OCI-LY7 (cell line): Measurements from ENCODE around the gene KCNQ5. TPM values are rescaled to one million over a fixed set of nuclear protein-coding genes. Genes with fewer than 3 reads are reported as not detected.
A peak's percentile ranks its signal among the peaks of the same experiment; 100 is the strongest.

Experiments
- BruUV-seq: library from RNA; stranded (reverse); fragments of 400-500 nt; replicated peaks from 2 replicates; lab custom pipeline; 2021; lab: Mats Ljungman, UMichigan
- CTCF ChIA-PET: fragments of 300-600 bp; sonication (Branson Sonifier 250); formaldehyde crosslinking; loops from one replicate; lab custom pipeline; 2022; ENCODE audit warnings: antibody characterized with exemption; ENCODE audit not compliant: unreplicated experiment; lab: Charles Lee
- POLR2A ChIA-PET: fragments of 300-600 bp; sonication (Branson Sonifier 250); formaldehyde crosslinking; loops from one replicate; lab custom pipeline; 2022; ENCODE audit warnings: antibody characterized with exemption; lab: Charles Lee
- DNase-seq: peaks from one replicate; pipeline ENCODE4 v3.0.0-alpha.2; 2015; ENCODE audit warnings: low spot score
- H2AFZ ChIP-seq: fragments of 200-600 bp; sonication (generic), shearing (Covaris generic); 2 replicates; pipeline ENCODE4 v1.6.1; 2014; ENCODE audit warnings: mild to moderate bottlenecking, antibody characterized with exemption, low read length, moderate library complexity
- H3K27ac ChIP-seq: fragments of 200-600 bp; sonication (generic); 2 replicates; pipeline ENCODE4 v1.5.1; 2014; ENCODE audit warnings: mixed run types, low read depth, mild to moderate bottlenecking, moderate library complexity, low read length, inconsistent platforms; ENCODE audit not compliant: poor library complexity, severe bottlenecking
- H3K36me3 ChIP-seq: fragments of 200-600 bp; sonication (generic); 2 replicates; pipeline ENCODE4 v1.6.1; 2014; ENCODE audit warnings: mild to moderate bottlenecking, antibody characterized with exemption, low read length, moderate library complexity, mixed read lengths; ENCODE audit not compliant: insufficient read depth
- H3K4me1 ChIP-seq: fragments of 200-600 bp; sonication (generic); 2 replicates; pipeline ENCODE4 v1.5.1; 2014; ENCODE audit warnings: mild to moderate bottlenecking, low read length; ENCODE audit not compliant: insufficient read depth, poor library complexity, severe bottlenecking
- H3K4me2 ChIP-seq: fragments of 200-600 bp; sonication (generic); 2 replicates; pipeline ENCODE4 v1.6.1; 2014; ENCODE audit warnings: mild to moderate bottlenecking, low read length
- H3K4me3 ChIP-seq: fragments of 200-600 bp; sonication (generic); 2 replicates; pipeline ENCODE4 v1.5.1; 2014; ENCODE audit warnings: mild to moderate bottlenecking, low read depth, low read length; ENCODE audit not compliant: poor library complexity, severe bottlenecking
- H3K79me2 ChIP-seq: fragments of 200-600 bp; sonication (generic); 2 replicates; pipeline ENCODE4 v1.6.1; 2016; ENCODE audit warnings: low read depth, mild to moderate bottlenecking, low read length, moderate library complexity, mixed read lengths; ENCODE audit not compliant: insufficient read depth
- H3K9me2 ChIP-seq: fragments of 200-600 bp; sonication (generic); 2 replicates; pipeline ENCODE4 v1.6.1; 2016; ENCODE audit warnings: mild to moderate bottlenecking, low read length, mixed read lengths; ENCODE audit not compliant: insufficient read depth
- H3K9me3 ChIP-seq: fragments of 200-600 bp; sonication (generic); 2 replicates; pipeline ENCODE4 v1.6.1; 2014; ENCODE audit warnings: mild to moderate bottlenecking, mixed run types, low read length, mixed read lengths
- H4K20me1 ChIP-seq: fragments of 200-600 bp; sonication (generic); 2 replicates; pipeline ENCODE4 v1.6.1; 2014; ENCODE audit warnings: mild to moderate bottlenecking, antibody characterized with exemption, low read length, moderate library complexity, mixed read lengths; ENCODE audit not compliant: insufficient read depth
- CTCF ChIP-seq: fragments of 200-600 bp; sonication (generic); conservative IDR thresholded peaks from 2 replicates; pipeline ENCODE4 v1.5.1; 2014; ENCODE audit warnings: mild to moderate bottlenecking, antibody characterized with exemption, low read length, moderate library complexity, mixed read lengths
- EZH2phosphoT487 ChIP-seq: fragments of 200-600 bp; sonication (generic); IDR thresholded peaks from 2 replicates; pipeline ENCODE4 v1.6.1; 2018; ENCODE audit warnings: low read depth, borderline replicate concordance, mild to moderate bottlenecking, mixed run types, antibody characterized with exemption, low read length, moderate library complexity, mixed read lengths
- intact Hi-C: fragments of 100-400 bp; cut with micrococcal nuclease; formaldehyde crosslinking; loops from one replicate; pipeline ENCODE4 v1.10.0; 2022; ENCODE audit not compliant: unreplicated experiment
- total RNA-seq, 2 experiments: library from RNA; depleted of rRNA in 1 of 2; stranded (reverse); fragments of >200 nt in 1 of 2; shearing (Covaris generic) in 1 of 2; gene quantifications; 2 replicates each; pipeline ENCODE4 v1.2.3, GENCODE V29; 2014 to 2022

The KCNQ5 gene
- total RNA-seq, 2 experiments from 2014 or later: 26.1 to 29.7 TPM

- H3K9me2 ChIP-seq: no peaks in the 10 kb centered on the region
- ChIA-PET POLR2A (interaction anchor here (0.6 kb wide), 1 partner anchor 587 kb away, joined by 6 read pairs; no protein-coding TSS in a partner anchor), CTCF (no interaction called here)
These were observed 552.8 kb downstream of the KCNQ5 start for GRCh38 chr6:73174646-73175045.

GRCh38 chr6:73176057-73176456 is 554.2 kb downstream of the KCNQ5 start:
- H3K4me1 ChIP-seq: peaks cover 52% of the 10 kb centered on the region
- DNase-seq: no peak
- H4K20me1 ChIP-seq: no peaks in the 10 kb centered on the region
- H2AFZ ChIP-seq: no peak overlapping the region
- H3K36me3 ChIP-seq: peaks cover 12% of the 10 kb centered on the region
- H3K4me3 ChIP-seq: peak overlapping the region; percentile 48
- H3K79me2 ChIP-seq: no peaks in the 10 kb centered on the region
- no TSS peak for BruUV-seq
- H3K27ac ChIP-seq: no peak overlapping the region
- intact Hi-C loops: no loop called here
- H3K4me2 ChIP-seq: peak overlapping the region; percentile 74
- no peaks in the 10 kb centered on the region for H3K9me3 ChIP-seq
- TF ChIP-seq CTCF (no peak), EZH2phosphoT487 (no peak)
- ChIA-PET CTCF (no interaction called here), POLR2A (no interaction called here)
- no peaks in the 10 kb centered on the region for H3K9me2 ChIP-seq

More at GRCh38 chr6:73174646-73175045, 552.8 kb downstream of the KCNQ5 start:
- Histone ChIP-seq H3K79me2 (no peaks in the 10 kb centered on the region), H3K36me3 (peaks cover 12% of the 10 kb centered on the region), H3K4me2 (no peak overlapping the region), H4K20me1 (no peaks in the 10 kb centered on the region), H3K4me1 (peaks cover 40% of the 10 kb centered on the region), H2AFZ (no peak overlapping the region), H3K27ac (no peak overlapping the region), H3K9me3 (no peaks in the 10 kb centered on the region), H3K4me3 (no peak overlapping the region)
- BruUV-seq: no TSS peak
- intact Hi-C loops: no loop called here
- no peak for TF ChIP-seq EZH2phosphoT487
- no peak for TF ChIP-seq CTCF
- DNase-seq: no peak

GRCh38 chr6:73177221-73177944 is 555.5 kb downstream of the KCNQ5 start:
- peak; percentile 50 for DNase-seq
- intact Hi-C loops: loop anchor here (1.0 kb wide), 1 partner anchor 553 kb away; no protein-coding TSS in a partner anchor
- peak overlapping the region; percentile 12; the same call in 1 of the 2 replicates for H2AFZ ChIP-seq
- no peaks in the 10 kb centered on the region for H3K9me2 ChIP-seq
- peak overlapping the region; percentile 48 for H3K4me3 ChIP-seq
- no peaks in the 10 kb centered on the region for H3K9me3 ChIP-seq
- peaks cover 12% of the 10 kb centered on the region for H3K36me3 ChIP-seq
- peak overlapping the region; percentile 74 for H3K4me2 ChIP-seq
- no peaks in the 10 kb centered on the region for H4K20me1 ChIP-seq
- no TSS peak for BruUV-seq
- ChIA-PET POLR2A (interaction anchor here (0.6 to 1.4 kb wide), 8 partner anchors 8 to 561 kb away, joined by 3 to 6 read pairs (median 4); no protein-coding TSS in a partner anchor), CTCF (interaction anchor here (0.6 to 1.3 kb wide), 2 partner anchors 558 to 767 kb away, joined by 4 read pairs; no protein-coding TSS in a partner anchor)
- H3K4me1 ChIP-seq: peaks cover 57% of the 10 kb centered on the region
- peak overlapping the region; percentile 58 for H3K27ac ChIP-seq
- no peaks in the 10 kb centered on the region for H3K79me2 ChIP-seq
- TF ChIP-seq EZH2phosphoT487: no peak
